Measurements from ENCODE around the gene RAB14.
"Not testable (repeated sequence)": the region's sequence is repeated elsewhere in the genome, so short reads cannot be mapped to it uniquely, and the experiment has no call there.

The RAB14 gene

DNA sequence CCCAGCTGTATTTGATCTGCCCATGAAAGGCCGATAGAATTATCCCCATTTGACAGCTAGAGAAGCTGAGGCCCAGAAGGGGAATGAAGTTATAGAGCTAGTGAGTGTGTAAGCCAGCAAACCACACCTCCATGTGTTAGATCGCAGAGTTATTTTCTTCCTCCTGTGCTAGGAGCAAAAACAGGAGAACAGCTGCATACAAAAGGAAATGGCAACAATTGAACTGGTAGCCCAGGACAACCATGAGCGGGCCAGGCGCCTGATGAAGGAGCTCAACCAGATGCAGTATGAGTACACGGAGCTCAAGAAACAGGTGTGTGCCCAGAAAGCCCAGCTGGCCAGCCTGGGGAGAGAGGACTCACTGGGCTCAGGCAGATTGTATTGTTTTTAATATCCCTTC is 30.4 kb downstream of the RAB14 start:
- intact Hi-C loops (cut with DNase I), result no loop called here
- DNase-seq, result no peak

DNA sequence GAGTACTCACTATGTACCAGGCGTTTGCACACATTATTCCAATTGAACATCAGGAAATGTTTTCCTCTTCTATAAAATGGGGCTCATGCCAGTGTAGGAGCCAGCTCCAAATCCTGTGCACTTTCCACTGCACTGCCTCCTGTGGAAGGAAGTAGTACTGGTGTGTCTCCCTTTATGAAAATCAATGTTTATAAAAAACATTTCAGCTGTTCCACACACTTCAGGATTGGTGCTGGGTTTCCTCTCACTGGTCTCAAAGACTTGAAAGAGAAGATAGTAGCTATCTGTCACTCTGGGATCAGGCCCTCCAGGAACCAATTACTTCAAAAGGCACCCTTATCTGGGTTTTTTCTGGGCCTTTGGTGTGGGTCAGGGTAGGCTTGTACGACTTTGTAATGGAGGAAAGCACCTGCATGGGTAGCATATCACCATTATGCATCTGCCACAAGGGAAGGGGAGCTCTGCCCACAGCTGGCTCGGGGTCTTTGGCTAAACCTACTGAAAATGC is 32.5 kb downstream of the RAB14 start:
- intact Hi-C loops (cut with DNase I), result no loop called here
- DNase-seq, result no peak

DNA sequence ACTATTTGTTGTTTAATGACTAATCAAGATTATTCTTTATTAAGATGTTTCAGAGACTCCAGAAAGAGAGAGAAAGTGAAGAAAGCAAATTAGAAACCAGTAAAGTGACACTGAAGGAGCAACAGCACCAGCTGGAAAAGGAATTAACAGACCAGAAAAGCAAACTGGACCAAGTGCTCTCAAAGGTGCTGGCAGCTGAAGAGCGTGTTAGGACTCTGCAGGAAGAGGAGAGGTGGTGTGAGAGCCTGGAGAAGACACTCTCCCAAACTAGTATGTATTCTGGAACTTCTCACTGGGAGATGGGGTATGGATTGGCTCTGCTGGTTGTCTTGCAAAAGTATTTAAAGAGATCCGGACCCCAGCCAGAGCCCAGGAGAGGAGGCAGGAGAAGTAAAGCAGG is 33.6 kb downstream of the RAB14 start:
- intact Hi-C loops (cut with DNase I), result no loop called here
- DNase-seq, result no peak

DNA sequence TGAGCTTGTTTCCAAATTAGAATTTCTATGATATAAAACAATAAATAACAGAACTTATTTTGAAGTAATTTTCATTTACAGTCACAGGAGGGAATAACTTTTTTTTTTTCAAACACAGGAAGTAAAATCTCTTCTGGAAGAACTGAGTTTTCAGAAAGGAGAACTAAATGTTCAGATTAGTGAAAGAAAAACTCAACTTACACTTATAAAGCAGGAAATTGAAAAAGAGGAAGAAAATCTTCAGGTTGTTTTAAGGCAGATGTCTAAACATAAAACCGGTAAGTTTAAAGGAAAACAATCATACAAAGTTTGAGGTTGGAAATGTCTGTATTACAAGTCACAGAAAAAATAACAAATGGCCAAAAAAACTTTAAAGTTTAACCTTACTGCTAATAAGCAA is 41.6 kb downstream of the RAB14 start:
- intact Hi-C loops (cut with DNase I), result no loop called here
- no peak for DNase-seq

DNA sequence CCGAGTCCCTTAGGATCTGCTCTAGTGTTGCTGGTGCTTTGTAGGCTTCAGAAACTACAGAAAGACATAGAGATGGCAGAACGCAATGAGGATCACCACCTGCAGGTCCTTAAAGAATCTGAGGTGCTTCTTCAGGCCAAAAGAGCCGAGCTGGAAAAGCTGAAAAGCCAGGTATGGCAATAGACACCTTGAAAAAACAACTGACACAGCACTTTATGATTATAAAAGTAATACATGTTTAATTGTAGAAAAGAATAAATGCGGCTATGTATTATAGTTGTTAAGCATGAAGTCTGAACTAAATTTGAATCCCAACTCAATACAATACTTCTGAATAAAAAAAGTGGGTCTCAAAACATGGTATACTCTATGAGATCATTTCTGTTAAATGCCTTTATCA is 43.7 kb downstream of the RAB14 start:
- DNase-seq, result no peak
- intact Hi-C loops (cut with DNase I), result no loop called here

DNA sequence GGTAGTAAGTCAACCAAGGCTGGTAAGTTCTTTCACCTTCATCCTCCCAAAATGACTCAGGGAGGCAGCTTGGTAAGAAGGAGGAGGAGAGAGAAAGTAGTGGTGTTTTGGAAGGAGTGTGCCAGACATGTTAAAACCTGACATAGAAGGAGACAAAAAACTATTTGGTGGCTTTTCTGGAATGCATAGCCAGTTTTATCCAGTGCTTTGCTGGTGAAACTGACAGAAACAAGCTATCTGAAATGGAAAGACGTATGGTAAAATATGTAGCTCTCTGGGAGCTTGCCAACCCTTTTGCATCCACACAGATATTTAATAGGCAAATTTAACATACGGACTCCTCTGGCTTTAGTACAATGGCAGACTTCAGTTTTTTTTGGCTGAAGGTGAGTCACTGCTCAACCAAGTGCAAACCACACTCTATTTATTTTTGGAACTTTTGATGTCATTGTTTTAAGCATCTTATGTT is 45.4 kb downstream of the RAB14 start:
- DNase-seq, result no peak
- intact Hi-C loops (cut with DNase I), result no loop called here

DNA sequence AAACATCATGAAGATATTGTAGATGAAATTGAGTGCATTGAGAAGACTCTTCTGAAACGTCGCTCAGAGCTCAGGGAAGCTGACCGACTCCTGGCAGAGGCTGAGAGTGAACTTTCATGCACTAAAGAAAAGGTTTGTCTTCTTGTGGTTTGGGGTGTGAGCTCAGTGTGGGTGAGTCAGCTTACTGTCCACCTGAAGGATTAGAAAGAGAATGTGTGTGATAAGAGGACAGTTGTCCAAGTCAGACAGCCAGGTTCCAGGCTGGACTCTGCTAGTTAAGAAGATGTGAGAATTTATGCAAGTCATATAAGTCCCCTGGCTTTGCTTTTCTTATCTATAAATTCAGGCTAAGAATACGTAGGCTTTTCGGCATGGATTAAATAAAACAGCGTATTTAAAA is 46.9 kb downstream of the RAB14 start:
- DNase-seq, result no peak
- intact Hi-C loops (cut with DNase I), result no loop called here

DNA sequence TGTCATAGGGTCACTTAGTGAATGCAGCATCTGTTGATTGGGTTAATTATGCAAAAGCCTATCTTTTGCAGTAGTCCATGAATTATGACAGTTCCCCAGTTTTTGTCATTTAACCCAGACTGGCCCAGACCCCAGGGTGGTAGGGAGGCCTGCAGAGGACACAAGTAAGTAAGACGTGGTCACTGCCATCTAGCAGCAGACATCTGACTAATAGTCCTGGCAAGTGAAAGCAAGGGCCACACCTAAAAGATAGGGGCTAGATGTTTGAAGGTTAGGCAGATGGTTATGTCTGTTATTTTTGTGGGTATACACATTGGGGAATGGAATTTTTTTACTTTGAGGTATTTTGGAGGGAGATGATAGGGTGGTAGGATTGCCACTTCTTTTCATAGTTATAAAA is 48.0 kb downstream of the RAB14 start:
- intact Hi-C loops (cut with DNase I), result no loop called here
- DNase-seq, result no peak

DNA sequence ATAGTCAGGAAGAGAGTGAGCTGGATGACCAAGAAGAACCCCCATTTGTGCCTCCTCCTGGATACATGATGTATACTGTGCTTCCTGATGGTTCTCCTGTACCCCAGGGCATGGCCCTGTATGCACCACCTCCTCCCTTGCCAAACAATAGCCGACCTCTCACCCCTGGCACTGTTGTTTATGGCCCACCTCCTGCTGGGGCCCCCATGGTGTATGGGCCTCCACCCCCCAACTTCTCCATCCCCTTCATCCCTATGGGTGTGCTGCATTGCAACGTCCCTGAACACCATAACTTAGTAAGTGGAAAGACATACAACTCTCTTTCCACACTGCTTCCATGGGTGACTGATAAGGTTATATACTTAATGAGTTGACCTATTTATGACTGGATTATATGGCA is 51.5 kb downstream of the RAB14 start:
- intact Hi-C loops (cut with DNase I), result no loop called here
- no peak for DNase-seq

DNA sequence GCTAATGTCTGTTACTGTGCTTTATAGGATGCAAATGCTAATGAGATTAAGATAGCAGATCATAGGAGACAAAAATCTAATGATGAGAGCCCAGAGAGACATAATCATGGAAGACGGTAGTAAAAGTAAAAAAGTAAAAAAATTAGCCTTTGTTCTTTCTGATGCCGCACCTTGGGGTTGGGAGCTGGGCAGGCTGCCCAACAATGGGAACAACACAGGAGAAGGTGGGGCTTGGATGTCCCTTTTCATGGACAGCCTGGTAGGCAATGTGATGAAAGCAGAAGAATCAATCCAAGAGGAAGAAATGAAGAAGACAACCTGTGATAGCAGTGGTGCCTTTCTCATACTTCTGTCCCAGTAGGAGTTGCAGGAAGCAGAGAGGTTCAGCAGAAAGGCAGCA is 57.2 kb downstream of the RAB14 start:
- no peak for DNase-seq
- intact Hi-C loops (cut with DNase I), result no loop called here

DNA sequence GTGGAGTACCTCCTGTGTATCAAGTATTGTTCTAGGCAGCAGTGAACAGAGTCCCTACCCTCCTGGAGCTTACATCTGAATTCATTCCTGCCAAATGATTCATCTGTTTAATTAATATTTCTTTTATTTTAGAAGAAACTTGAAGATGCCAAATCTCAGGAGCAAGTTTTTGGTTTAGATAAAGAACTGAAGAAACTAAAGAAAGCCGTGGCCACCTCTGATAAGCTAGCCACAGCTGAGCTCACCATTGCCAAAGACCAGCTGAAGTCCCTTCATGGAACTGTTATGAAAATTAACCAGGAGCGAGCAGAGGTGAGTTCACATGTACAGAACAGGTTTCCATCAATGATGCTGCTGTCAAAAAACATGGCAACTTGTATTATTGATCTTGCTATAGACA is 57.9 kb downstream of the RAB14 start:
- DNase-seq, result no peak
- intact Hi-C loops (cut with DNase I), result no loop called here

DNA sequence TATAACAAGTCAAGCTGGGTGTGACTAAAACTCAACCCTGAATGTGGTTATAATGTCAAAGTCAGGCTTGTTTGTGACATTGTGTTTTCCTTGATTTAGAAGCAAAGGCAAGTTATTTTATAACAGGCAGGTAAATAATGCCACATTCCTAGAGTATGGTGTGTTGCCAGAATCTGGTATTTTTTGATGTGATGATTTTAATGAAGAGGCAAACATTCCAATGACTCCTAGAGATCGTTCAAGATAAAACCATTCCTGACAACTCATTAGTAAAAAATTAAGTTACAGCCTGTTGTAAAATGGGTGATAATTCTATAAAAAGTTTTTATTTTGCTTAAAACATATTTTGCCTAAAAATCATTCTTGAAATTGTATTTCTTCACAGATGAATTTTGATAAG is 60.0 kb downstream of the RAB14 start:
- no peak for DNase-seq
- intact Hi-C loops (cut with DNase I), result no loop called here

DNA sequence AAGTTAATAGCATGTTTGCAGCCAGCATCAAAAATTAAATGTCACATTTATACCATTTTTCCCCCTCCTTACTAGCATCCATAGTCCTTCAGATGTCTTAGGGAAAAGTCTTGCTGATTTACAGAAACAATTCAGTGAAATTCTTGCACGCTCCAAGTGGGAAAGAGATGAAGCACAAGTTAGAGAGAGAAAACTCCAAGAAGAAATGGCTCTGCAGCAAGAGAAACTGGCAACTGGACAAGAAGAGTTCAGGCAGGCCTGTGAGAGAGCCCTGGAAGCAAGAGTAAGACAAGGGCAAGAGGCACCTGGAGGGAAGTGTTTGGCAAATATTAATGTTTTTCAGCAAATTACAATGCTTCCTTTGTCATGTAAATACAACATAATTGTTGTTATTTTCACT is 60.4 kb downstream of the RAB14 start:
- intact Hi-C loops (cut with DNase I), result no loop called here
- no peak for DNase-seq

DNA sequence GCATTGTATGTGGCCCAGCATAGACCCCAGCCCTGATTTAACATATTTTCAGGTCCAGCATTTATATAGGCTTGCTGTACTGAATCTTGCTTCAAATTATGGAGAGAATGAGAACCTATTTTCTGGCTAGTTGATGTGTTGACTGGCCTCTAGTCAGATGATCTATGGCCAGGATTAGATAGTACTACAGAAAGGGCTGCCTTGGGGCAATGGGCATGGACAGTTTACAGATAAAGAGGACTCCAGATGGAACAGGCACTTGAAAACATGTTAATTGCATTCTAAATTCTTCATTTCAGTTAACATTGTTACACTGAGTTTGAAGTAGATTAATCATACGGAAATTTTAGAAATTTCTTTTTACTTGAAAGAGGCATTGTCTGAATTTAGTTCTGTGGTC is 61.5 kb downstream of the RAB14 start:
- intact Hi-C loops (cut with DNase I), result no loop called here
- no peak for DNase-seq

DNA sequence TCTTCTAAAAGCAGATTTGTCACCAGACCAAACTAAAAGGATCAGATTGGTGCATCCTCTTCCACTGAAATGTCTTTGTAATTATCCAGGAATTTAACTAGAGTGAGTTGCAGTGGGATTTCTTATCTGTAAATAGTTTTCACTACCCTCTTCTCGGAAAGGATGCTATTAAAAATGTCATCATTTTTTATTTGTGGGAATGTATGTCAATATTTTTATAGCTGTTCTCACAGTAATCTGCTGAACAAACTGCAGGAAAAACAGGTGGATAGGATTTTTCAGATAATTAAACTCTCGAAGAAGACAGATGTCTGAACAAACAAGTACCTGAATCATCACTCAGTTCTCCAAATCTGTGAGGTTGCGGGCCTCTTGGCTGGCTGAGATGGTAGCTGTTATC is 62.7 kb downstream of the RAB14 start:
- intact Hi-C loops (cut with DNase I), result no loop called here

DNA sequence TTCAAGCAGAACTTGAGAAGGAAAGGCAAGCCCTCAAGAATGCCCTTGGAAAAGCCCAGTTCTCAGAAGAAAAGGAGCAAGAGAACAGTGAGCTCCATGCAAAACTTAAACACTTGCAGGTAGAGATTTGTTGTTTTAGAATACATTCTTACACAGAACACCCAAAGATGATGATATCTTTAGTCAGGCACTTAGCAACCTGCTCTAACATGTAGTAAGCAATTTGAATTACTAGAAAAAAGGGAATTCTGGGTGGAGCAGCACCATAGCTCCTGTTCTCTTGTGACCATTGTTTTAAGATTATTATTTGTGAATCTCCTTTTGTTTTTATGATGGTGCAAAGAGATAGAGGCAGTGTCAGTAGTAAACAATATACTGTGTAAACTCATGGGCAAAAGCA is 63.1 kb downstream of the RAB14 start:
- intact Hi-C loops (cut with DNase I), result no loop called here

More for the DNA sequence above, 62.7 kb downstream of the RAB14 start:
- no peak for DNase-seq

DNA sequence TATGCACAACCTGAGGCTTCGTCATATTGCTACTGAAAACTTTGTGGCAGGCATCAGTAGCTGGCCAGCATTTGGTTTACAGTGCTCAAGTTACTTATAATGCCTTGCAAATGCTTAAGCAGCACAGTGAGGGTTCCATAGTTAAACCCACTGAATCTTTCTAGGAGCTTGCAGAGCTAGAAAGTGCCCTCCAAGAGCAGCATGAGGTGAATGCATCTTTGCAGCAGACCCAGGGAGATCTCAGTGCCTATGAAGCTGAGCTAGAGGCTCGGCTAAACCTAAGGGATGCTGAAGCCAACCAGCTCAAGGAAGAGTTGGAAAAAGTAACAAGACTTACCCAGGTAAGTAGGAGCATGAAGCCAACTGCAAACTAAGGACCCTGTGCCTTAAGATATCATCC is 66.0 kb downstream of the RAB14 start:
- DNase-seq, result no peak
- intact Hi-C loops (cut with DNase I), result no loop called here

More for the DNA sequence above, 63.1 kb downstream of the RAB14 start:
- DNase-seq, result no peak

DNA sequence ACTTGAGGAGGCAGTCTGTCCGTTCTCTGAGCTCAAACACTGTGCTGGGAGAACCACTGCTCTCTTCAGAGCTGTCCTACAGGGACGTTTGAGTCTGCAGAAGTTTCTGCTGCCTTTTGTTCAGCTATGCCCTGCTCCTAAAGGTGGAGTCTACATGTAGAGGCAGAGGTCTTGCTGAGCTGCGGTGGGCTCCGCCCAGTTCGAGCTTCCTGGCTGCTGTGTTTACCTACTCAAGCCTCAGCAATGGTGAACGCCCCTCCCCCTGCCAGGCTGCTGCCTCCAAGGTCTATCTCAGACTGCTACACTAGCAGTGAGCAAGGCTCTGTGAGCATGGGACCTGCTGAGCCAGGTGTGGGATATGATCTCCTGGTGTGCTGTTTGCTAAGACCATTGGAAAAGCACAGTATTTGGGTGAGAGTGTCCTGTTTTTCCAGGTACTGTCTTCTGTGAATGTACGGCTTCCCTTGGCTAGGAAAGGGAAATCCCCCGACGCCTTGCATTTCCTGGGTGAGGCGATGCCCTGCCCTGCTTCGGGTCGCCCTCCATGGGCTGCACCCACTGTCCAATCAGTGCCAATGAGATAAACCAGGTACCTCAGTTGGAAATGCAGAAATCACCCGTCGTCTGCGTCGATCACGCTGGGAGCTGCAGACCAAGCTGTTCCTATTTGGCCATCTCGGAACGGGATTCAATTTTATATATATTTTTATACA is 68.4 kb downstream of the RAB14 start:
- intact Hi-C loops (cut with DNase I), result no loop called here
- no peak for DNase-seq

DNA sequence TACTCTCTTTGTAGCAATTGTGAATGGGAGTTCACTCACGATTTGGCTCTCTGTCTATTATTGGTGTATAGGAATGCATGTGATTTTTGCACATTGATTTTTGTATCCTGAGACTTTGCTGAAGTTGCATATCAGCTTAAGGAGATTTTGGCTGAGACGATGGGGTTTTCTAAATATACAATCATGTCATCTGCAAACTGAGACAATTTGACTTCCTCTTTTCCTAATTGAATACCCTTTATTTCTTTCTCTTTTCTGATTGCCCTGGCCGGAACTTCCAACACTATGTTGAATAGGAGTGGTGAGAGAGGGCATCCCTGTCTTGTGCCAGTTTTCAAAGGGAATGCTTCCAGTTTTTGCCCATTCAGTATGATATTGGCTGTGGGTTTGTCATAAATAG is 72.3 kb downstream of the RAB14 start:
- intact Hi-C loops (cut with DNase I), result loop anchor here (10.0 kb wide), 1 partner anchor 55 kb away; the partner anchor contains the start of gene CNTRL
- not testable (repeated sequence) for DNase-seq

All from posterior cingulate gyrus (tissue), 11 donors.